Glutamatergic neuron (in vitro differentiated cells): ENCODE results near the gene TMEM14A. TPM values are rescaled to one million over a fixed set of nuclear protein-coding genes. Genes with fewer than 3 reads are reported as not detected.

Experiments
- DNase-seq: peaks from one replicate; pipeline ENCODE4 v3.0.0; 2022
- H3K27ac Mint-ChIP-seq: one replicate; pipeline ENCODE4 v1.8.0; 2020; ENCODE audit warnings: mild to moderate bottlenecking, mixed read lengths, inconsistent platforms; ENCODE audit not compliant: unreplicated experiment
- H3K27me3 Mint-ChIP-seq: one replicate; pipeline ENCODE4 v1.8.0; 2020; ENCODE audit warnings: mild to moderate bottlenecking, moderate library complexity, mixed read lengths, inconsistent platforms; ENCODE audit not compliant: unreplicated experiment
- H3K36me3 Mint-ChIP-seq: one replicate; pipeline ENCODE4 v1.8.0; 2020; ENCODE audit warnings: mild to moderate bottlenecking, mixed read lengths, inconsistent platforms; ENCODE audit not compliant: unreplicated experiment
- H3K4me1 Mint-ChIP-seq: one replicate; pipeline ENCODE4 v1.8.0; 2020; ENCODE audit warnings: mild to moderate bottlenecking, low read depth, mixed read lengths, inconsistent platforms; ENCODE audit not compliant: unreplicated experiment
- H3K4me3 Mint-ChIP-seq: one replicate; pipeline ENCODE4 v1.8.0; 2020; ENCODE audit warnings: mild to moderate bottlenecking, mixed read lengths, inconsistent platforms; ENCODE audit not compliant: unreplicated experiment
- H3K9me3 Mint-ChIP-seq: one replicate; pipeline ENCODE4 v1.8.0; 2020; ENCODE audit warnings: mild to moderate bottlenecking, moderate library complexity, mixed read lengths, inconsistent platforms; ENCODE audit not compliant: unreplicated experiment
- CTCF ChIP-seq: fragments of 200-600 bp; sonication (generic); IDR thresholded peaks from one replicate; pipeline ENCODE4 v1.5.0; 2021; ENCODE audit not compliant: partially characterized antibody, unreplicated experiment
- total RNA-seq: library from RNA; stranded (reverse); fragmentation: NEBNext Ultra II Directional; extraction: Animal tissue kit (Norgen Biotek cat#: 25700); gene quantifications from one replicate; pipeline ENCODE4 v1.2.1, GENCODE V29; 2021; ENCODE audit not compliant: unreplicated experiment

The TMEM14A gene
- total RNA-seq, 1 donor from 2014 or later = 26.3 TPM

DNA sequence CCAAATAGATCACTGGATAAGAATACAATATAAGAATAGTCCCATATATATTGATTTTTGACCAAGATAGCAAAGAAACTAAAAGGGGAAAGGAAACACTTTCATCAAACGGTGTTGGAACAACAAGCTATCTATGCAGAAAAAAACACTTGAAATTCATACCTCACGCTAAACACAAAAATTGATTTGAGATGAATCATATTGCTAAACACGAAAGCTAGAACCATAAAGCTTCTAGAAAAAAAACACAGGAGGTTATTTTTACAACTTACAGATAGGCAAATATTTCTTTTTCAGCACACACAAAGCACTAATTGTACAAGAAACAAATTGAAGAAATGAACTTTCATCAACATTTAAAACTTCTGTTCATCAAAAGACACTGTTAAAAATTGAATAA, 36.7 kb upstream of the TMEM14A start:
- Mint-ChIP-seq H3K36me3 (no peaks in the 10 kb centered on the region), H3K27me3 (peaks cover 4% of the 10 kb centered on the region), H3K9me3 (peaks cover 2% of the 10 kb centered on the region), H3K4me3 (no peak overlapping the region), H3K4me1 (no peaks in the 10 kb centered on the region), H3K27ac (no peak overlapping the region)
- TF ChIP-seq CTCF = no peak
- DNase-seq = no peak

- no peak for TF ChIP-seq CTCF
- Mint-ChIP-seq H3K9me3 (peaks cover 2% of the 10 kb centered on the region), H3K27ac (no peak overlapping the region), H3K4me1 (peaks cover 2% of the 10 kb centered on the region), H3K36me3 (no peaks in the 10 kb centered on the region), H3K4me3 (no peak overlapping the region), H3K27me3 (peaks cover 5% of the 10 kb centered on the region)
- no peak for DNase-seq
Measured at GRCh38 chr6:52635049-52635577, 35.8 kb upstream of the TMEM14A start.

GRCh38 chr6:52636830-52637229, 34.1 kb upstream of the TMEM14A start:
- Mint-ChIP-seq H3K9me3 (peaks cover 2% of the 10 kb centered on the region), H3K27me3 (peaks cover 7% of the 10 kb centered on the region), H3K4me1 (peaks cover 9% of the 10 kb centered on the region), H3K36me3 (no peaks in the 10 kb centered on the region), H3K4me3 (no peak overlapping the region), H3K27ac (no peak overlapping the region)
- TF ChIP-seq CTCF = no peak
- DNase-seq = no peak

DNA sequence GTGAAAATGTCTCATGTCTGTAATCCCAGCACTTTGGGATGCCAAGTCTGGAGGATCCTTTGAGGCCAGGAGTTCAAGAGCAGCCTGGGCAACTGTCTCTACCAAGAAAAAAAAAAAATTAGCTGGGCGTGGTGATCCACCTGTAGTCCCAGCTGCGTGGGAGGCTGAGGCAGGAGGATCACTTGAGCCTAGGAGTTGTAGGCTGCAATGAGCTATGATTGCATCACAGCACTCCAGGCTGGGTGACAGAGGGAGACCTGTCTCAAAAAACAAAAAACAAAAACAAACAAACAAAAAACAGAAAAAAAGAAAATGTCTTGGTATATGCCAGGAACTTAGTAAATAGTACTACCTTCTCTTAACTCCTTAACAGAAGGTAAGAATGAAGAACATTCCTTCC, 31.4 kb upstream of the TMEM14A start:
- Mint-ChIP-seq H3K9me3 (peaks cover 3% of the 10 kb centered on the region), H3K27ac (no peak overlapping the region), H3K27me3 (peaks cover 10% of the 10 kb centered on the region), H3K36me3 (no peaks in the 10 kb centered on the region), H3K4me1 (peaks cover 14% of the 10 kb centered on the region), H3K4me3 (no peak overlapping the region)
- no peak for TF ChIP-seq CTCF
- DNase-seq = no peak

- Mint-ChIP-seq H3K27ac (no peak overlapping the region), H3K9me3 (peaks cover 3% of the 10 kb centered on the region), H3K27me3 (peaks cover 10% of the 10 kb centered on the region), H3K36me3 (no peaks in the 10 kb centered on the region), H3K4me1 (peaks cover 14% of the 10 kb centered on the region), H3K4me3 (no peak overlapping the region)
- TF ChIP-seq CTCF = no peak
- DNase-seq = no peak
Measured at GRCh38 chr6:52640170-52640569, 30.7 kb upstream of the TMEM14A start.
